HepG2 (cell line): ENCODE results near the gene MAP2K1. TPM values are rescaled to one million over a fixed set of nuclear protein-coding genes. Genes with fewer than 3 reads are reported as not detected.

ENCODE experiments used
- ARID4A ChIP-seq: sonication (generic); formaldehyde crosslinking; IDR thresholded peaks from 2 replicates; pipeline ENCODE4 v1.5.0; 2020; ENCODE audit warnings: mild to moderate bottlenecking, missing genetic modification reagents, borderline replicate concordance
- GATAD2A ChIP-seq: IDR thresholded peaks from 2 replicates; pipeline ENCODE4 v1.6.1; 2016
- HNF1A ChIP-seq, 2 experiments: sonication (generic) in 1 of 2; formaldehyde crosslinking in 1 of 2; IDR thresholded peaks; 2 replicates each; pipeline versions ENCODE4 v1.4.0 to v1.6.1; 2016 to 2020; ENCODE audit warnings: borderline replicate concordance in 1 of 2, low read depth in 1 of 2, mild to moderate bottlenecking in 1 of 2, missing genetic modification reagents in 1 of 2
- KLF9 ChIP-seq: IDR thresholded peaks from 2 replicates; pipeline ENCODE4 v1.6.1; 2016; ENCODE audit warnings: low read depth
- PRDM10 ChIP-seq: sonication (generic); formaldehyde crosslinking; IDR thresholded peaks from 2 replicates; pipeline ENCODE4 v1.4.0; 2020; ENCODE audit warnings: low read depth, missing genetic modification reagents
- PRPF4 ChIP-seq: fragments of 200-400 bp; formaldehyde crosslinking; IDR thresholded peaks from 2 replicates; pipeline ENCODE4 v1.6.1; 2016; ENCODE audit warnings: low read length, low read depth; ENCODE audit not compliant: poor library complexity, severe bottlenecking
- ZBTB34 ChIP-seq: sonication (generic); formaldehyde crosslinking; IDR thresholded peaks from 2 replicates; pipeline ENCODE4 v1.8.0; 2022; ENCODE audit warnings: mild to moderate bottlenecking, missing genetic modification reagents
- ZNF44 ChIP-seq: sonication (generic); formaldehyde crosslinking; IDR thresholded peaks from 2 replicates; pipeline ENCODE4 v1.5.1; 2020; ENCODE audit warnings: mild to moderate bottlenecking, missing genetic modification reagents
- ZNF607 ChIP-seq: sonication (generic); formaldehyde crosslinking; IDR thresholded peaks from 2 replicates; pipeline ENCODE4 v1.5.1; 2020; ENCODE audit warnings: missing genetic modification reagents, mild to moderate bottlenecking, borderline replicate concordance
- ZNF784 ChIP-seq: sonication (generic); formaldehyde crosslinking; IDR thresholded peaks from 2 replicates; pipeline ENCODE4 v1.5.1; 2020; ENCODE audit warnings: missing genetic modification reagents, mild to moderate bottlenecking, borderline replicate concordance
- polyA plus RNA-seq, 8 experiments: library from polyadenylated mRNA; depleted of rRNA in 3 of 8; stranded (reverse) in 7 of 8; unstranded in 1 of 8; fragments of >200 nt; fragmentation: Illumina TruSeq in 4 of 8; extraction: Trizol in 4 of 8; gene quantifications; 2 replicates each; pipeline versions ENCODE4 v1.2.1 to v1.2.3, GENCODE V29; 2011 to 2016; ENCODE audit warnings: low read depth in 4 of 8, missing spikeins in 1 of 8, mixed read lengths in 1 of 8; ENCODE audit not compliant: insufficient read depth in 1 of 8
- total RNA-seq, 5 experiments: library from RNA; depleted of rRNA; stranded (reverse); fragments of >200 nt; fragmentation: Illumina TruSeq; extraction: Trizol; gene quantifications; 2 replicates each; pipeline ENCODE4 v1.2.3, GENCODE V29; 2016; ENCODE audit warnings: low read depth in 1 of 5

Gene MAP2K1
- total and polyA plus RNA-seq, 2 of the 13 experiments (the other 11 are each of a cell fraction or from before 2014, with no cell fraction given) = 24.1 to 49.2 TPM

GRCh38 chr15:66452971-66453580, 66.4 kb downstream of the MAP2K1 start (continued):
- TF ChIP-seq PRPF4 (no peak), ZNF784 (CRISPR knock-in tag) (no peak), ARID4A (CRISPR knock-in tag) (peak; percentile 23; the same call in 1 of the 2 replicates), KLF9 (CRISPR knock-in tag) (no peak), ZNF607 (CRISPR knock-in tag) (no peak), ZBTB34 (CRISPR knock-in tag) (no peak), ZNF44 (CRISPR knock-in tag) (no peak), HNF1A (IDR thresholded peaks at IDR 0.05; ENCODE audit: low read depth) (peak; percentile 82), HNF1A (CRISPR knock-in tag; IDR thresholded peaks at IDR 0.05; ENCODE audit: borderline replicate concordance) (peak; percentile 74; the same call in 1 of the 2 replicates), GATAD2A (CRISPR knock-in tag) (peak; percentile 73), PRDM10 (no peak)
